Measurements from ENCODE around the gene SCIMP. TPM values are rescaled to one million over a fixed set of nuclear protein-coding genes. Genes with fewer than 3 reads are reported as not detected.

The SCIMP gene
- polyA plus RNA-seq, 1 of the 3 experiments (the other 2 are of a cell fraction) = not detected

DNA sequence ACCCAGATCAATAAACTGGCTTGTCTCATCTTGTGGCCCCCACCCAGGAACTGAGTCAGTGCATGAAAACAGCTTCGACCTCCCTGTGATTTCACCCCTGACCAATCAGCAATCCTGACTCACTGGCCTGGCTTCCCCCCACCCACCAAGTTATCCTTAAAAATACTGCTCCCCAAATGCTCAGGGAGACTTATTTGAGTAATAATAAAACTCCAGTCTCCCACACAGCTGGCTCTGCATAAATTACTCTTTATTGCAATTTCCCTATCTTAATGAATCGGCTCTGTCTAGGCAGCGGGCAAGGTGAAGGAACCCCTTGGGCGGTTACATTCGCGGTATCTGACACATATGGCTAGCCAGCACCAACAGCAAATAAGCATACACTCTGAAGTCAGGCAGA, 37.7 kb upstream of the SCIMP start:
- Histone ChIP-seq H3K79me2 (ENCODE audit: insufficient read depth) (no peaks in the 10 kb centered on the region), H3K9me2 (no peaks in the 10 kb centered on the region), H3K4me1 (ENCODE audit: control insufficient read depth in 1 of 2, insufficient read depth in 2 of 2, low read depth in 1 of 2, low read length in 1 of 2) (peaks cover 0 to 4% of the 10 kb centered on the region in 2 experiments; a peak in 1 of 4 replicates), H3K27me3 (ENCODE audit: insufficient read depth) (no peaks in the 10 kb centered on the region), H3K27ac (ENCODE audit: low read depth in 2 of 2, low read length in 1 of 2) (no peak overlapping the region), H3K9me3 (no peaks in the 10 kb centered on the region), H3K9ac (no peak overlapping the region), H2AFZ (ENCODE audit: low read depth) (peak overlapping the region; percentile 62; the same call in 1 of the 2 replicates), H3K36me3 (replicated peaks in 1 of 2; ENCODE audit: control insufficient read depth in 1 of 2, insufficient read depth in 2 of 2, low read length in 1 of 2) (no peaks in the 10 kb centered on the region), H3K4me2 (0 out of 2 replicates have a peak overlapping the region, but pooled peaks have one; percentile 41), H3K4me3 (ENCODE audit: low read depth in 2 of 2, low read length in 1 of 2) (no peak overlapping the region), H3F3A (replicated peaks; ENCODE audit: insufficient read depth) (no peaks in the 10 kb centered on the region), H4K20me1 (ENCODE audit: insufficient read depth) (no peaks in the 10 kb centered on the region)
- ChIA-PET CTCF (interaction anchor here (1.3 to 2.5 kb wide), 3 partner anchors 9 to 169 kb away, joined by 4 to 9 read pairs (median 4); partner anchors contain the start of gene RABEP1), POLR2A (no interaction called here)
- WGBS (ENCODE audit: low lambda C conversion rate) = 34% methylated on average over 6 of the region's 6 CpGs
- TF ChIP-seq GATA2 (CRISPR knock-in tag; IDR thresholded peaks at IDR 0.05) (peak; percentile 42), MEF2A (IDR thresholded peaks at IDR 0.05; ENCODE audit: borderline replicate concordance, low read depth) (no peak)
- DNase-seq = peak; percentile 35

DNA sequence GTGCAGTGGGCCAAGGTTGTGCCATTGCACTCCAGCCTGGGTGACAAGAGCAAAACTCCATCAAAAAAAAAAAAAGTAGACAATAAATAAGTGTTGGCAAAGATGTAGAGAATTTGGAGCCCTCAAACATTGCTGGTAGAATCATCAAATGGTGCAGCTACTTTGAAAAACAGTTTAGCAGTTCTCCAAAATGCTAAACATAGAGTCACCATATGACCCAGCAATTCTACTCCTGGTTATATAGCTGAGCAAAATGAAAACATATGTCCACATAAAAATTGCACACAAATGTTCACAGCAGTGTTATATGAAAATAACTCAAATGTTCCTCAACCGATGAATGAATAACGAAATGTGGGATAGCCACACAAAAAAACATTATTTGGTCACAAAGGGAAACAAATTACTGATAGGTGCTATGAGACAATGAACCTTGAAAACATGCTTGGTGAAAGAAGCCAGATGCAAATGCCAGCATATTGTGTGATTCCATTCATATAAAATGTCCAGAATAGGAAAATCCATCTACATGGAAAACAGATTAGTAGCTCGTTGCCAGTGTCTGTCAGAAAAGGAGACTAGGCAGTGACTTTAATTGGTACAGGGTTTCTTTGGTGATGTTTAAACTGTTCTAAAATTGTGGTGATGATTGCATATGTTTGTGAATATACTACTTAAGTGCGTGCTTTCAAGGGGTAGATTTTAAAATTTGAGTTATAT, 34.7 kb upstream of the SCIMP start:
- Histone ChIP-seq H3K4me3 (ENCODE audit: low read depth in 2 of 2, low read length in 1 of 2) (no peak overlapping the region), H3K27ac (ENCODE audit: low read depth in 2 of 2, low read length in 1 of 2) (no peak overlapping the region), H3K4me2 (no peak overlapping the region), H4K20me1 (ENCODE audit: insufficient read depth) (no peaks in the 10 kb centered on the region), H2AFZ (ENCODE audit: low read depth) (no peak overlapping the region), H3K79me2 (ENCODE audit: insufficient read depth) (no peaks in the 10 kb centered on the region), H3K9me3 (no peaks in the 10 kb centered on the region), H3F3A (replicated peaks; ENCODE audit: insufficient read depth) (no peaks in the 10 kb centered on the region), H3K9ac (no peak overlapping the region), H3K36me3 (replicated peaks in 1 of 2; ENCODE audit: control insufficient read depth in 1 of 2, insufficient read depth in 2 of 2, low read length in 1 of 2) (no peaks in the 10 kb centered on the region), H3K4me1 (ENCODE audit: control insufficient read depth in 1 of 2, insufficient read depth in 2 of 2, low read depth in 1 of 2, low read length in 1 of 2) (peaks cover 0 to 4% of the 10 kb centered on the region in 2 experiments; a peak in 1 of 4 replicates), H3K27me3 (ENCODE audit: insufficient read depth) (no peaks in the 10 kb centered on the region), H3K9me2 (no peaks in the 10 kb centered on the region)
- TF ChIP-seq FOSL2 (IDR thresholded peaks at IDR 0.05; ENCODE audit: borderline replicate concordance, low read depth) (no peak), RAD21 (IDR thresholded peaks at IDR 0.05; ENCODE audit: low read length) (no peak), MEF2A (IDR thresholded peaks at IDR 0.05; ENCODE audit: borderline replicate concordance, low read depth) (no peak), GABPA (IDR thresholded peaks at IDR 0.05; ENCODE audit: low read depth) (no peak), JUND (IDR thresholded peaks at IDR 0.05) (no peak), RFX5 (IDR thresholded peaks at IDR 0.05; ENCODE audit: low read length) (no peak), GATA2 (CRISPR knock-in tag; IDR thresholded peaks at IDR 0.05) (no peak), FOXJ3 (CRISPR knock-in tag; IDR thresholded peaks at IDR 0.05) (no peak)
- TF ChIP-seq, protein P1, sequence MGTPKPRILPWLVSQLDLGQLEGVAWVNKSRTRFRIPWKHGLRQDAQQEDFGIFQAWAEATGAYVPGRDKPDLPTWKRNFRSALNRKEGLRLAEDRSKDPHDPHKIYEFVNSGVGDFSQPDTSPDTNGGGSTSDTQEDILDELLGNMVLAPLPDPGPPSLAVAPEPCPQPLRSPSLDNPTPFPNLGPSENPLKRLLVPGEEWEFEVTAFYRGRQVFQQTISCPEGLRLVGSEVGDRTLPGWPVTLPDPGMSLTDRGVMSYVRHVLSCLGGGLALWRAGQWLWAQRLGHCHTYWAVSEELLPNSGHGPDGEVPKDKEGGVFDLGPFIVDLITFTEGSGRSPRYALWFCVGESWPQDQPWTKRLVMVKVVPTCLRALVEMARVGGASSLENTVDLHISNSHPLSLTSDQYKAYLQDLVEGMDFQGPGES (IDR thresholded peaks at IDR 0.05; ENCODE audit: low read depth, low read length) = no peak
- TF ChIP-seq, protein P2, sequence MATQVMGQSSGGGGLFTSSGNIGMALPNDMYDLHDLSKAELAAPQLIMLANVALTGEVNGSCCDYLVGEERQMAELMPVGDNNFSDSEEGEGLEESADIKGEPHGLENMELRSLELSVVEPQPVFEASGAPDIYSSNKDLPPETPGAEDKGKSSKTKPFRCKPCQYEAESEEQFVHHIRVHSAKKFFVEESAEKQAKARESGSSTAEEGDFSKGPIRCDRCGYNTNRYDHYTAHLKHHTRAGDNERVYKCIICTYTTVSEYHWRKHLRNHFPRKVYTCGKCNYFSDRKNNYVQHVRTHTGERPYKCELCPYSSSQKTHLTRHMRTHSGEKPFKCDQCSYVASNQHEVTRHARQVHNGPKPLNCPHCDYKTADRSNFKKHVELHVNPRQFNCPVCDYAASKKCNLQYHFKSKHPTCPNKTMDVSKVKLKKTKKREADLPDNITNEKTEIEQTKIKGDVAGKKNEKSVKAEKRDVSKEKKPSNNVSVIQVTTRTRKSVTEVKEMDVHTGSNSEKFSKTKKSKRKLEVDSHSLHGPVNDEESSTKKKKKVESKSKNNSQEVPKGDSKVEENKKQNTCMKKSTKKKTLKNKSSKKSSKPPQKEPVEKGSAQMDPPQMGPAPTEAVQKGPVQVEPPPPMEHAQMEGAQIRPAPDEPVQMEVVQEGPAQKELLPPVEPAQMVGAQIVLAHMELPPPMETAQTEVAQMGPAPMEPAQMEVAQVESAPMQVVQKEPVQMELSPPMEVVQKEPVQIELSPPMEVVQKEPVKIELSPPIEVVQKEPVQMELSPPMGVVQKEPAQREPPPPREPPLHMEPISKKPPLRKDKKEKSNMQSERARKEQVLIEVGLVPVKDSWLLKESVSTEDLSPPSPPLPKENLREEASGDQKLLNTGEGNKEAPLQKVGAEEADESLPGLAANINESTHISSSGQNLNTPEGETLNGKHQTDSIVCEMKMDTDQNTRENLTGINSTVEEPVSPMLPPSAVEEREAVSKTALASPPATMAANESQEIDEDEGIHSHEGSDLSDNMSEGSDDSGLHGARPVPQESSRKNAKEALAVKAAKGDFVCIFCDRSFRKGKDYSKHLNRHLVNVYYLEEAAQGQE (IDR thresholded peaks at IDR 0.05; ENCODE audit: low read depth, low read length) = no peak
- no peak for DNase-seq
- 78% methylated on average over 4 of the region's 4 CpGs for WGBS (ENCODE audit: low lambda C conversion rate)
- ChIA-PET CTCF (interaction anchor here (1.0 to 1.3 kb wide), 2 partner anchors 19 to 170 kb away, joined by 3 to 5 read pairs; partner anchors contain the start of gene C1QBP), POLR2A (no interaction called here)
